GM23248 (cell line): ENCODE results near the gene CCDC28A. TPM values are rescaled to one million over a fixed set of nuclear protein-coding genes. Genes with fewer than 3 reads are reported as not detected.

Experiments
- DNase-seq: peaks from one replicate; pipeline ENCODE4 v3.0.0-alpha.2; 2015
- H2AFZ ChIP-seq: fragments of 200-600 bp; sonication (generic); 2 replicates; pipeline ENCODE4 v1.6.1; 2016; ENCODE audit warnings: antibody characterized with exemption
- H3F3A ChIP-seq: fragments of 200-600 bp; sonication (generic); 2 replicates; pipeline ENCODE4 v1.6.1; 2016; ENCODE audit warnings: mild to moderate bottlenecking, antibody characterized with exemption, mixed run types; ENCODE audit not compliant: insufficient read depth
- H3K27ac ChIP-seq: fragments of 200-600 bp; sonication (generic); 2 replicates; pipeline ENCODE4 v1.5.1; 2016; ENCODE audit warnings: mild to moderate bottlenecking
- H3K27me3 ChIP-seq: fragments of 200-600 bp; sonication (generic); replicated peaks from 2 replicates; pipeline ENCODE4 v1.6.1; 2016; ENCODE audit warnings: mild to moderate bottlenecking; ENCODE audit not compliant: insufficient read depth
- H3K36me3 ChIP-seq: fragments of 200-600 bp; sonication (generic); 2 replicates; pipeline ENCODE4 v1.6.1; 2016; ENCODE audit warnings: low read depth, mild to moderate bottlenecking
- H3K4me1 ChIP-seq: fragments of 200-600 bp; sonication (generic); 2 replicates; pipeline ENCODE4 v1.6.1; 2016; ENCODE audit warnings: mild to moderate bottlenecking; ENCODE audit not compliant: insufficient read depth
- H3K4me2 ChIP-seq: fragments of 200-600 bp; sonication (generic); one replicate; pipeline ENCODE4 v1.6.1; 2016; ENCODE audit warnings: mild to moderate bottlenecking; ENCODE audit not compliant: unreplicated experiment
- H3K4me3 ChIP-seq: fragments of 200-600 bp; sonication (generic); 2 replicates; pipeline ENCODE4 v1.5.1; 2016; ENCODE audit warnings: mild to moderate bottlenecking
- H3K79me2 ChIP-seq: fragments of 200-600 bp; sonication (generic); 2 replicates; pipeline ENCODE4 v1.6.1; 2016; ENCODE audit warnings: mild to moderate bottlenecking; ENCODE audit not compliant: insufficient read depth
- H3K9ac ChIP-seq: fragments of 200-600 bp; sonication (generic); 2 replicates; pipeline ENCODE4 v1.6.1; 2016; ENCODE audit warnings: mild to moderate bottlenecking
- H3K9me2 ChIP-seq: fragments of 200-600 bp; sonication (generic); 2 replicates; pipeline ENCODE4 v1.6.1; 2016; ENCODE audit warnings: mixed run types, mild to moderate bottlenecking, moderate library complexity; ENCODE audit not compliant: insufficient read depth
- H3K9me3 ChIP-seq: fragments of 200-600 bp; sonication (generic); one replicate; pipeline ENCODE4 v1.6.1; 2017; ENCODE audit warnings: low read depth
- H4K20me1 ChIP-seq: fragments of 200-600 bp; sonication (generic); 2 replicates; pipeline ENCODE4 v1.6.0; 2016; ENCODE audit not compliant: insufficient read depth
- EZH2 ChIP-seq: fragments of 200-600 bp; sonication (generic); IDR thresholded peaks from 2 replicates; pipeline ENCODE4 v1.6.1; 2018; ENCODE audit warnings: antibody characterized with exemption, mild to moderate bottlenecking; ENCODE audit not compliant: insufficient read depth, poor library complexity, severe bottlenecking
- EZH2phosphoT487 ChIP-seq: fragments of 200-600 bp; sonication (generic); IDR thresholded peaks from 2 replicates; pipeline ENCODE4 v1.6.1; 2018; ENCODE audit warnings: antibody characterized with exemption, moderate library complexity, mild to moderate bottlenecking, low read depth; ENCODE audit not compliant: insufficient read depth
- WGBS, 2 experiments: methylation state at CpG; one replicate each; pipeline ENCODE4 v1.1.6; 2015 to 2017; ENCODE audit warnings: low lambda C conversion rate in 2 of 2, low coverage in 1 of 2; ENCODE audit errors: missing lambda C conversion rate in 2 of 2; 5-methylcytosine and 5-hydroxymethylcytosine counted together
- in situ Hi-C: fragments of 300-500 bp; cut with MboI; formaldehyde crosslinking; loops from 2 replicates; pipeline ENCODE4 v1.15.0; 2020
- polyA plus RNA-seq: library from polyadenylated mRNA; unstranded; fragments of >200 nt; fragmentation: Nextera tagmentation; extraction: Ambion mirVana; gene quantifications from 2 replicates; pipeline ENCODE4 v1.2.1, GENCODE V29; 2016
- total RNA-seq: library from RNA; depleted of rRNA; stranded (reverse); fragments of >200 nt; shearing (Covaris generic); gene quantifications from 2 replicates; pipeline ENCODE4 v1.2.3, GENCODE V29; 2014

The CCDC28A gene
- total and polyA plus RNA-seq, 2 experiments from 2014 or later = 15.9 to 18.2 TPM

DNA sequence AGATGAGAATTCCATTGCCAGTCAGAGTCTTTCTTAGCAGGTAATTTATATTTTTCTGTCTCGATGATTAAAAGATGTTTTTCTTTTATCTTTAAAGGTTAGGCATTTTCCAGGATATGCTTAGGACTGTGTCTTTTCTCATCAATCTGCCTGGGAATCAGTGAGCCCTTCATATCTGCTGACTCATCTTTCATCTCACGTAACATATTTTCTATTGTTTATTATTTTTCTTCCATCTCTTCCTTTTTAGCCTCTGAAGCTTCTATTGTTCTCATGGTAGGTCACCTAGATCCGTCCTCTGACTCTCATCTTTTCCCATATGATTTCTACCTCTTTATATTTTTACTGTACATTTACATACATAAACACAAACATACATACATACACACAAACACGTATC lies 8.7 kb downstream of the CCDC28A start:
- Histone ChIP-seq H4K20me1 (no peaks in the 10 kb centered on the region), H3K9me2 (no peaks in the 10 kb centered on the region), H3K4me3 (no peak overlapping the region), H3K9ac (no peak overlapping the region), H3F3A (no peaks in the 10 kb centered on the region), H3K27ac (no peak overlapping the region), H3K4me1 (no peaks in the 10 kb centered on the region), H2AFZ (no peak overlapping the region), H3K79me2 (no peaks in the 10 kb centered on the region), H3K36me3 (peaks cover 28% of the 10 kb centered on the region), H3K9me3 (no peaks in the 10 kb centered on the region), H3K27me3 (no peaks in the 10 kb centered on the region), H3K4me2 (no peak overlapping the region)
- WGBS, 2 experiments = 83 to 84% methylated on average over 4 of the region's 4 CpGs
- DNase-seq = no peak
- TF ChIP-seq EZH2 = no peak
- no peak for TF ChIP-seq EZH2phosphoT487
- in situ Hi-C loops = no loop called here

DNA sequence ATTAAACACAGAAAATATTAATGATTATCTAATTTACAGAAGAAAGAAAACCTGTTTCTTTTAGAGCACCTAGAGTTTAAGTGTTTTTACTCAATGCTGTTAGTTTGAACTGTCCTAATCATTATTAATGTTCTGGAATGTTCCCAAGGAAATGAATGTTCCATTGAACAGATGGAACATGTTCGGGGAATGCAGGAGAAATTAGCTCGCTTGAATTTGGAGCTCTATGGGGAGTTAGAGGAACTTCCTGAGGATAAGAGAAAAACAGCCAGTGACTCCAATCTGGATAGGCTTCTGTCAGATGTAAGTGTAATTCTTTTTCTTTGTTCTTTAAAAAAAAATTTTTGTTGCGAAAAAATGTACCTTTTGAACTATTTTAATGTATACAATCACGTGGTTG lies 11.5 kb downstream of the CCDC28A start:
- H3K4me1 ChIP-seq = no peaks in the 10 kb centered on the region
- H3K9ac ChIP-seq = no peak overlapping the region
- DNase-seq = no peak
- H3K4me2 ChIP-seq = no peak overlapping the region
- H3K9me2 ChIP-seq = no peaks in the 10 kb centered on the region
- TF ChIP-seq EZH2 = no peak
- TF ChIP-seq EZH2phosphoT487 = no peak
- H3K27ac ChIP-seq = no peak overlapping the region
- H4K20me1 ChIP-seq = no peaks in the 10 kb centered on the region
- H3F3A ChIP-seq = no peaks in the 10 kb centered on the region
- 60 to 64% methylated on average over 4 of the region's 4 CpGs for WGBS, 2 experiments
- H3K36me3 ChIP-seq = peaks cover 25% of the 10 kb centered on the region
- no peak overlapping the region for H2AFZ ChIP-seq
- H3K79me2 ChIP-seq = no peaks in the 10 kb centered on the region
- H3K4me3 ChIP-seq = no peak overlapping the region
- in situ Hi-C loops = no loop called here
- H3K27me3 ChIP-seq = no peaks in the 10 kb centered on the region
- H3K9me3 ChIP-seq = no peaks in the 10 kb centered on the region

DNA sequence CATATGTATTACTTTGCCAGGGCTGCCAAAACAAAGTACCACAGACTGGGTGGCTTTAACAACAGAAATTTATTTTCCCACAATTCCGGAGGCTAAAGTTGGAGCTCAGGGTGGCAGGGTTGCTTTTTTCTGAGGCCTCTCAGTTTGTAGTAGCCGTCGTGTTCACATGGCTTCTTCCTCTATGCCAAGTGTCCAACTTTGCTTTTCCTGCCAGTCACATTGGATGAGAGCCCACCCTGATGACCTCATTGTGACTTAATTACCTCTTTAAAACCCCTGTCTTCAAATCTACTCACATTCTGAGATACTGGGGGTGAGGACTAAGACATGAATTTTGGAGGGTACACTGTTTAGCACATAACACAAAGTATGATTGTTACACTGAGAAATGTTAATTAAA lies 12.4 kb downstream of the CCDC28A start:
- H3K4me1 ChIP-seq = no peaks in the 10 kb centered on the region
- no peak for DNase-seq

DNA sequence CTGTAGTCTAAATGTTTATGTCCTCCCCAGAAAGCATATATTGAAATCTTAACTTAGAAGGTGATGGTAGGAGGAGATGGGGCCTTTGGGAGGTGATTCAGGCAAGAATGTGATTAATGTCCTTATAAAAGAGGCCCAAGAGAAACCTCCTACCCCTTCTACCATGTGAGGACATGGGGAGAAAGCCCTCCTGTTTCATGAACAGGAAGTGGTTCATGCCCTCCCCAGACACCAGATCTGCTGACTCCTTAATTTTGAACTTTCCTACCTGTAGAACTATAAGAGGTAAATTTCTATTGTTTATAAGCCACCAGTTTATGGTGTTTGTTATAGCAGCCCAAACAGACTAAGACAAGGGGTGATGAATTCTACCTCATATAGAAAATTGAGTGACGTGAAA lies 13.6 kb downstream of the CCDC28A start:
- Histone ChIP-seq H3K36me3 (peaks cover 19% of the 10 kb centered on the region), H3K4me1 (no peaks in the 10 kb centered on the region), H3K27ac (no peak overlapping the region), H3K9me3 (no peaks in the 10 kb centered on the region), H3K9ac (no peak overlapping the region), H2AFZ (no peak overlapping the region), H3K4me3 (no peak overlapping the region), H4K20me1 (no peaks in the 10 kb centered on the region), H3K4me2 (no peak overlapping the region), H3K27me3 (no peaks in the 10 kb centered on the region), H3F3A (no peaks in the 10 kb centered on the region), H3K79me2 (no peaks in the 10 kb centered on the region), H3K9me2 (no peaks in the 10 kb centered on the region)
- in situ Hi-C loops = no loop called here
- TF ChIP-seq EZH2 = no peak
- TF ChIP-seq EZH2phosphoT487 = no peak
- DNase-seq = no peak
- WGBS, 2 experiments = 98 to 100% methylated on average over 1 of the region's 1 CpG

More for the DNA sequence above, 12.4 kb downstream of the CCDC28A start:
- Histone ChIP-seq H3K9me3 (no peaks in the 10 kb centered on the region), H3K4me3 (no peak overlapping the region), H3F3A (no peaks in the 10 kb centered on the region), H3K79me2 (no peaks in the 10 kb centered on the region), H4K20me1 (no peaks in the 10 kb centered on the region), H3K9ac (no peak overlapping the region), H3K27me3 (no peaks in the 10 kb centered on the region), H2AFZ (no peak overlapping the region), H3K4me2 (no peak overlapping the region), H3K27ac (no peak overlapping the region), H3K9me2 (no peaks in the 10 kb centered on the region), H3K36me3 (peaks cover 24% of the 10 kb centered on the region)
- in situ Hi-C loops = no loop called here
- WGBS, 2 experiments = 78 to 85% methylated on average over 3 of the region's 3 CpGs
- TF ChIP-seq EZH2 = no peak
- no peak for TF ChIP-seq EZH2phosphoT487

DNA sequence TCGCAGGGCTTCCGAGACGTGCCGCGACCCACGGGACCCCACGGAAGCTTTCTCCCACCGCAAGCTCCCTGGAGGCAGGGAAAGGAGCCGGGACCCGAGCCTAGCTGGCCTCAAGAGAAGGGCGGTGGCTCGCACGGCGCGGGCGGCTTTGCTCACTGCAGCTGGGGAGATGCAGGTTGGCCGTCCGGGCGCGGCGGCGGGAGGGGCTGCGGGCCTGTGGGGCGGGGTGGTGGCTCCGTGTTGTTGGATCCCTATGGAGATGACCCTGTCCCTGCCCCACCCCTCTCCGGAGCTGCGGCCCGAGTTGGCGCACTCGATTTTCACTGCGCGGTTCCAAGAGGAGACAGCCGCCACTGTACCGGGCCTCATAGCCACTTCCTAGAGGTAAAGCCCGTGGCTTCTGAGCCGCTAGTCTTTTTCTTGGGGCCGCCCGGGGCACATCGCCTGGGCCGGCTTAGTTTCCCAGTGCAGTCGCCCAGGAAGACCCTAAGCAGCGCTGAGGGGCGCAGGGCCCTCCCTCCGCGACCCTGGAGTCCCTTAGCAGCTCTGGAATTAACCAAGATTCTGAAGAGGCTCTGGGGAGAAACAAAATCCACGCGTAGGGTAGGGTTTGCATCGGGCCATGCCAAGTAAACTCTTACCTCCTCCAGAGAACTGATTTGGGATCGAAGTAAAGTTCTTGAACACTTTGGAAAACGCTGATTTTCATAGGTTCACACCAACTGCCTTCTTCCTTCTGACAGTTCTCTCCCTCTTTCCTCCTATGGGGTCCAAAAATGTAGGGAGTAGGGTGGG lies 22.4 kb downstream of the CCDC28A start, which contains the start of gene ECT2L:
Gene ECT2L, plus strand, starts transcription at position 279 of the 795 bp plus-strand sequence. CDS start 17,188 bp downstream, outside the sequence.
- TF ChIP-seq EZH2phosphoT487 = no peak
- TF ChIP-seq EZH2 = no peak
- Histone ChIP-seq H3K9me3 (no peaks in the 10 kb centered on the region), H3K4me1 (no peaks in the 10 kb centered on the region), H3K36me3 (no peaks in the 10 kb centered on the region), H3K27me3 (no peaks in the 10 kb centered on the region), H4K20me1 (no peaks in the 10 kb centered on the region), H3K79me2 (no peaks in the 10 kb centered on the region), H2AFZ (peak within 1 kb of the TSS; percentile 98), H3K4me2 (peak within 1 kb of the TSS; percentile 73), H3K27ac (no peak within 1 kb of the TSS), H3K4me3 (peak within 1 kb of the TSS; percentile 69), H3K9me2 (no peaks in the 10 kb centered on the region), H3K9ac (peak within 1 kb of the TSS; percentile 83), H3F3A (no peaks in the 10 kb centered on the region)
- DNase-seq = peak; percentile 79
- in situ Hi-C loops = no loop called here
- 6% methylated on average over 36 to 41 of the region's 50 CpGs for WGBS, 2 experiments
